Measurements from ENCODE around the gene PNPO.
A peak's percentile ranks its signal among the peaks of the same experiment; 100 is the strongest.

PNPO gene

DNA sequence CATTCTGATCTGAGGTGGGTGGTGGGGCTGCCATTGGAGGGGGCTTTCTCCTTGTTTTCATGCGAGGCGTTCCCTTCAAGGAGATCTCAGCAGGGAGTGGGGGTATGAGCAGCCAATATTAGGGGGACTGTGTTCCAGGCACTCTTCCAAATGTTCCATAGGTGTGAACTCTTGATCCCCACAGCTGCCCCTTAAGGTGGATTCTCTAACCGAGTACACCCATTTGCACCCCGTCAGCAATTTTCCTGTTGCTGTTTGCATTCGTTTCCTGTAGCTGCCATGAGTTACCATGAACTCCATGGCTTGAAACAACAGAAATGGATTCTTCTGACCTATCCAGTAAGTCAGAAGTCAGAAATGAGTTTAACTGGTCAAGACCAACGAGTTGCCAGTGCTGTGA lies 20.0 kb downstream of the PNPO start:
- H3K4me3 ChIP-seq (ENCODE audit: low read depth, low read length), result no peak overlapping the region
- ChIA-PET POLR2A (no interaction called here), CTCF (interaction anchor here (0.8 to 24.2 kb wide), 5 partner anchors 9 to 57 kb away, joined by 3 to 775 read pairs (median 7); partner anchors contain the start of genes CDK5RAP3, PNPO and PRR15L)
- DNase-seq (ENCODE audit: low read depth, low spot score), result no peak
- TF ChIP-seq, protein P1, sequence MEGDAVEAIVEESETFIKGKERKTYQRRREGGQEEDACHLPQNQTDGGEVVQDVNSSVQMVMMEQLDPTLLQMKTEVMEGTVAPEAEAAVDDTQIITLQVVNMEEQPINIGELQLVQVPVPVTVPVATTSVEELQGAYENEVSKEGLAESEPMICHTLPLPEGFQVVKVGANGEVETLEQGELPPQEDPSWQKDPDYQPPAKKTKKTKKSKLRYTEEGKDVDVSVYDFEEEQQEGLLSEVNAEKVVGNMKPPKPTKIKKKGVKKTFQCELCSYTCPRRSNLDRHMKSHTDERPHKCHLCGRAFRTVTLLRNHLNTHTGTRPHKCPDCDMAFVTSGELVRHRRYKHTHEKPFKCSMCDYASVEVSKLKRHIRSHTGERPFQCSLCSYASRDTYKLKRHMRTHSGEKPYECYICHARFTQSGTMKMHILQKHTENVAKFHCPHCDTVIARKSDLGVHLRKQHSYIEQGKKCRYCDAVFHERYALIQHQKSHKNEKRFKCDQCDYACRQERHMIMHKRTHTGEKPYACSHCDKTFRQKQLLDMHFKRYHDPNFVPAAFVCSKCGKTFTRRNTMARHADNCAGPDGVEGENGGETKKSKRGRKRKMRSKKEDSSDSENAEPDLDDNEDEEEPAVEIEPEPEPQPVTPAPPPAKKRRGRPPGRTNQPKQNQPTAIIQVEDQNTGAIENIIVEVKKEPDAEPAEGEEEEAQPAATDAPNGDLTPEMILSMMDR (IDR thresholded peaks at IDR 0.05; ENCODE audit: insufficient read depth, low read length, missing control alignments), result no peak

DNA sequence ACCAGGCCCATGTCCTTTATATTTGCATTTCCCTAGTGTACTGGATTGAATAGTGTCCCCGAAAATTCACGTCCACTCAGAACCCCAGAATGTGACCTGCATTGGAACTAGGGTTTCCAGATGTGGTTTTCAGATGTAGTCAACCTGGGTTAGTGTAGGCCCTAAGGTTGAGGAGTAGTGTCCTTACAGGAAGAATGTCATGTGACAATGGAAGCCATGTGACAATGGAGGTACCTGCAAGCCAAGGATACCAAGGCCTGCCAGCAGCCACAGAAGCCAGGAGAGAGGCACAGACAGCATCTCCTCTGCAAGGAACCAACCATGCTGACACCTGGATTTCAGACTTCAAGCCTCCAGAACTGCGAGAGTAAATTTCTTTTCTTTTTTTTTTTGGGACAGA lies 21.5 kb downstream of the PNPO start:
- CTCF ChIA-PET, result interaction anchor here (1.6 to 24.2 kb wide), 3 partner anchors 7 to 55 kb away, joined by 7 to 775 read pairs (median 50); partner anchors contain the start of genes CDK5RAP3, PNPO and PRR15L
- POLR2A ChIA-PET, result no interaction called here
- TF ChIP-seq, protein P1 (IDR thresholded peaks at IDR 0.05; ENCODE audit: insufficient read depth, low read length, missing control alignments), result no peak
- no peak overlapping the region for H3K4me3 ChIP-seq (ENCODE audit: low read depth, low read length)
- no peak for DNase-seq (ENCODE audit: low read depth, low spot score)

DNA sequence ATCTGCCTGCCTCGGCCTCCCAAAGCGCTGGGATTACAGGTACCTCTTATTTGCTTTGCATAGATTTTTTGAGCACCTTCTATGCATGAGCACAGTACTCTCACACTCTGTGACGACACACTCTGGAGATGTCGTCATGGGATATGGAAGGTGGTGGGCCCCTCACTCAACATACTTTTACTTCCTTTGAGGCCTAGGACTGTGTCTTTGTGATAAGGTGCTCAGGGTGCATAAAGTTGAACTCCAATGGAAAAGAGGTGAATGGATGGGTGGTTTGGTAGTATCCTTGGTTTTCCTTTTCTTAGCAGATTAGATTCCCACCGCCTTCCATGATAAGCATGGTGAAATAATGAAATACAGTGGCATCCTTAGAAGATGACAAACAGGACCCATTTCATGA lies 23.5 kb downstream of the PNPO start:
- POLR2A ChIA-PET, result no interaction called here

DNA sequence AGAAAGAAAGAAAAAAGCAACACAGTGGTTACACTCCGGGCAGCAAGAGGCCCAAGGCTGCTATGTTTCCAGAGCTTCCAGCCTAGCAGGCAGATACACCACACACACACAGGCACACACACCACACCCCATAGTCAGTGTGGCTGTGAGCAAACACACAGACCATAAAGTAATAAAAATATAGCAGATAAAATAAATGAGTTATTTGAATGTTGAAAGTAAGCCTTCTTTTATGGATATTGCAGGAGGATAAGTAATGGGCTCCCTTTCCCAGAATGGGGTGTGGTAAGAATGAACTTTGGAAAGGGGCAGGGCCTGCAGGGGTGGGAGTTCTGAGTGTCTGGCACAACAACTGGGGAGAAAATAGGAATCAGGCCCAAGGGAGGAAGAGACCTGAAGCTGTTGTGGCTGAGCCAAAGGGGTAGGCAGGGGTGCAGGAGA lies 24.7 kb downstream of the PNPO start:
- H3K4me3 ChIP-seq (ENCODE audit: low read depth, low read length), result no peak overlapping the region
- no peak for DNase-seq (ENCODE audit: low read depth, low spot score)
- ChIA-PET POLR2A (no interaction called here), CTCF (interaction anchor here (0.7 to 24.2 kb wide), 7 partner anchors 10 to 124 kb away, joined by 3 to 775 read pairs (median 4); partner anchors contain the start of genes PNPO and PRR15L)
- TF ChIP-seq, protein P1 (IDR thresholded peaks at IDR 0.05; ENCODE audit: insufficient read depth, low read length, missing control alignments), result no peak

More for the DNA sequence above, 23.5 kb downstream of the PNPO start:
- DNase-seq (ENCODE audit: low read depth, low spot score), result no peak
- H3K4me3 ChIP-seq (ENCODE audit: low read depth, low read length), result no peak overlapping the region
- CTCF ChIA-PET, result interaction anchor here (1.1 to 24.2 kb wide), 4 partner anchors 8 to 123 kb away, joined by 3 to 775 read pairs (median 4); partner anchors contain the start of genes PNPO and PRR15L
- TF ChIP-seq, protein P1 (IDR thresholded peaks at IDR 0.05; ENCODE audit: insufficient read depth, low read length, missing control alignments), result no peak

DNA sequence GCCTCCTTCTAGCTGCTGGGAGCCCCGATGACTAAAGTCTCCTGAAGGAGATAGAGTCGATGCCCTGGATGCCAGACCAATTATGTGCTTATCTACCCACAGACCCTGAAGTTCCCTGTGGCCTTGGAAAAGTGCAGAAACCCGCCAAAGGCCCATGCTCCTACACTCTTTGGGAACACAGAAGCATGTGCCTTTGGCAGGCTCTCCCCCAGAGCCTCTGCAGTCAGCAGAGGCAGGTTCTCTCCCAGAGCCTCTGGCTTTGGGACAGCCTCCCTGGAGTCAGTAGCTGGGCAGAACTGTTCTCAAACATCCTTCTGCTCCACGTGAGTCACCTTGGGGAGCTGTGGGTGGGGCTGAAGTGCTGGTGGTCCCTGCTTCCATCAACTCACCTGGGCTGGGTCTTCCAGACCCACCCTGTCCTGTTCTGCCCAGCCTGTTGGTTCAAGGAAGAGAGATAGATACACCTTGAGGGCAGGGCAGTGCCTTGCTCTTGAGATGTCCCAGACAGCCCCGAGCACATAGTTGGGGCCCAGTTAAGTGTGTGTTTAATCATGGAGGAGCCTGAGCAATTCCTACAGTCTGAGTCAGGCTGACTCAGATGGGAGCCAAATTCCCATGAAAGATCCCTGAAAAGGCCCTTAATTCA lies 26.4 kb downstream of the PNPO start:
- CTCF ChIA-PET, result interaction anchor here (0.9 to 24.2 kb wide), 7 partner anchors 7 to 127 kb away, joined by 3 to 775 read pairs (median 5); partner anchors contain the start of genes PNPO, PRR15L and SCRN2
- DNase-seq (ENCODE audit: low read depth, low spot score), result peak; percentile 34

DNA sequence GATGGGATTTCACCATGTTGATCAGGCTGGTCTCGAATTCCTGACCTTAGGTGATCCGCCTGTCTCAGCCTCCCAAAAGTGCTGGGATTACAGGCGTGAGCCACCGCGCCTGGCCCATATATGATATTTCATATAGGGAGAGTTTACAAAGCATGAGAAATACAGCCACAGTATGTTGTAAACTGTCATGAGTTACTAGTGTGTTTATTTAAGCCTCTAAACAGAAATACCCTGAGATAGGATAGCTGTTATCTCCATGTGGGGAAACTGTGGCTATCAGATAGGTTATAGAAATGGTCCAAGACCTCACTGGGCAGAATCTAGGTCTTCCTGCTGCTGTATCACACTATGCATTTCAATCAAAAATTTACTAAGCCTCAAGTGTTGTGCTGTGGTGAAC lies 27.5 kb downstream of the PNPO start:
- H3K4me3 ChIP-seq (ENCODE audit: low read depth, low read length), result no peak overlapping the region
- TF ChIP-seq, protein P1 (IDR thresholded peaks at IDR 0.05; ENCODE audit: insufficient read depth, low read length, missing control alignments), result no peak
- POLR2A ChIA-PET, result no interaction called here
- CTCF ChIA-PET, result interaction anchor here (0.9 to 24.2 kb wide), 10 partner anchors 8 to 122 kb away, joined by 3 to 775 read pairs (median 16); partner anchors contain the start of genes PNPO and PRR15L
- no peak for DNase-seq (ENCODE audit: low read depth, low spot score)

More for the DNA sequence above, 26.4 kb downstream of the PNPO start:
- TF ChIP-seq, protein P1 (IDR thresholded peaks at IDR 0.05; ENCODE audit: insufficient read depth, low read length, missing control alignments), result no peak
- no peak overlapping the region for H3K4me3 ChIP-seq (ENCODE audit: low read depth, low read length)
- POLR2A ChIA-PET, result interaction anchor here (1.0 kb wide), 1 partner anchor 9 kb away, joined by 3 read pairs; no protein-coding TSS in a partner anchor

Data from AG04449 (cell line).